Keratinocyte (primary cell): ENCODE measurements around the gene NCBP1. TPM values are rescaled to one million over a fixed set of nuclear protein-coding genes. Genes with fewer than 3 reads are reported as not detected.

Source experiments
- DNase-seq: peaks from one replicate; pipeline ENCODE4 v3.0.0-alpha.2; 2011; ENCODE audit warnings: low read depth, missing footprints, low spot score
- FAIRE-seq: peaks from 2 replicates; lab custom pipeline; 2011; peaks lifted over from hg19 to GRCh38; lab: Jason Lieb, UNC
- H2AFZ ChIP-seq: 2 replicates; pipeline ENCODE4 v1.6.0; 2012; ENCODE audit warnings: low read length, control low read depth, inconsistent platforms; ENCODE audit not compliant: control insufficient read depth
- H3K27ac ChIP-seq: 2 replicates; pipeline ENCODE4 v1.5.1; 2011; ENCODE audit warnings: low read length; ENCODE audit not compliant: control insufficient read depth, insufficient read depth
- H3K27me3 ChIP-seq: 3 replicates; pipeline ENCODE4 v1.6.0; 2011; ENCODE audit warnings: low read length; ENCODE audit not compliant: control insufficient read depth, insufficient read depth; ENCODE audit errors: extremely low read depth
- H3K36me3 ChIP-seq, 2 experiments: 2 replicates in 1 of 2; 3 replicates in 1 of 2; pipeline ENCODE4 v1.5.1; 2011; ENCODE audit warnings: low read length in 2 of 2, mild to moderate bottlenecking in 1 of 2; ENCODE audit not compliant: control insufficient read depth in 2 of 2, insufficient read depth in 2 of 2; ENCODE audit errors: extremely low read depth in 1 of 2
- H3K4me1 ChIP-seq: 3 replicates; pipeline ENCODE4 v1.5.1; 2011; ENCODE audit warnings: low read length; ENCODE audit not compliant: control insufficient read depth, insufficient read depth; ENCODE audit errors: extremely low read depth
- H3K4me2 ChIP-seq: 3 replicates; pipeline ENCODE4 v1.6.0; 2011; ENCODE audit warnings: low read depth, low read length; ENCODE audit not compliant: control insufficient read depth, insufficient read depth; ENCODE audit errors: extremely low read depth
- H3K4me3 ChIP-seq, 3 experiments: fragments of 200-600 bp in 1 of 3; sonication (generic) in 1 of 3; 2 replicates in 2 of 3; 3 replicates in 1 of 3; pipeline ENCODE4 v1.5.1; 2011 to 2016; ENCODE audit warnings: low read length in 3 of 3, mild to moderate bottlenecking in 3 of 3, control low read depth in 2 of 3, inconsistent platforms in 1 of 3, low read depth in 1 of 3, mixed read lengths in 1 of 3, mixed run types in 1 of 3, moderate library complexity in 1 of 3; ENCODE audit not compliant: control insufficient read depth in 2 of 3, insufficient read depth in 2 of 3; ENCODE audit errors: extremely low read depth in 1 of 3
- H3K79me2 ChIP-seq: 2 replicates; pipeline ENCODE4 v1.6.0; 2012; ENCODE audit warnings: low read length; ENCODE audit not compliant: control insufficient read depth, insufficient read depth
- H3K9ac ChIP-seq: 3 replicates; pipeline ENCODE4 v1.6.0; 2011; ENCODE audit warnings: low read length; ENCODE audit not compliant: control insufficient read depth, insufficient read depth; ENCODE audit errors: extremely low read depth
- H3K9me1 ChIP-seq: 3 replicates; pipeline ENCODE4 v1.6.0; 2011; ENCODE audit warnings: low read length; ENCODE audit not compliant: control insufficient read depth, insufficient read depth; ENCODE audit errors: extremely low read depth
- H3K9me3 ChIP-seq: 2 replicates; pipeline ENCODE4 v1.5.1; 2012; ENCODE audit warnings: low read depth, low read length; ENCODE audit not compliant: control insufficient read depth
- H4K20me1 ChIP-seq: 3 replicates; pipeline ENCODE4 v1.6.0; 2011; ENCODE audit warnings: low read length; ENCODE audit not compliant: control insufficient read depth, insufficient read depth; ENCODE audit errors: extremely low read depth
- EZH2 ChIP-seq: IDR thresholded peaks from one replicate; pipeline ENCODE4 v1.6.1; 2012; ENCODE audit warnings: inconsistent platforms, mild to moderate bottlenecking, low read length, moderate library complexity
- dilution Hi-C: fragments of 300-500 bp; cut with MboI; formaldehyde crosslinking; loops from one replicate; pipeline ENCODE4 v1.7.0; 2020; ENCODE audit warnings: low sequenced_read_pairs; ENCODE audit not compliant: extremely low pct_ligation_motif_present
- polyA plus RNA-seq, 5 experiments: library from polyadenylated mRNA; depleted of rRNA in 3 of 5; stranded (reverse) in 3 of 5; stranded (forward) in 1 of 5; unstranded in 1 of 5; fragments of >200 nt; gene quantifications; 1 replicate in 1 of 5; 2 replicates in 3 of 5; 3 replicates in 1 of 5; pipeline versions ENCODE4 v1.2.1 to v1.2.3, GENCODE V29; 2011 to 2012; ENCODE audit warnings: missing spikeins in 2 of 5, low read depth in 1 of 5, low replicate concordance in 1 of 5
- TF ChIP-seq, protein P1 (sequence below), 3 experiments: IDR thresholded peaks in 1 of 3; conservative IDR thresholded peaks in 1 of 3; optimal IDR thresholded peaks in 1 of 3; 2 replicates in 2 of 3; 3 replicates in 1 of 3; pipeline versions ENCODE3 to v1.5.1; 2011; ENCODE audit warnings: low read length in 3 of 3, mild to moderate bottlenecking in 3 of 3, moderate library complexity in 2 of 3, control low read depth in 1 of 3, inconsistent platforms in 1 of 3; ENCODE audit not compliant: insufficient read depth in 2 of 3; ENCODE audit errors: extremely low read depth in 1 of 3

NCBP1 gene
- polyA plus RNA-seq, 1 donor (not counting 4 experiments of a cell fraction or from before 2014, with no cell fraction given) = 38.6 TPM

DNA sequence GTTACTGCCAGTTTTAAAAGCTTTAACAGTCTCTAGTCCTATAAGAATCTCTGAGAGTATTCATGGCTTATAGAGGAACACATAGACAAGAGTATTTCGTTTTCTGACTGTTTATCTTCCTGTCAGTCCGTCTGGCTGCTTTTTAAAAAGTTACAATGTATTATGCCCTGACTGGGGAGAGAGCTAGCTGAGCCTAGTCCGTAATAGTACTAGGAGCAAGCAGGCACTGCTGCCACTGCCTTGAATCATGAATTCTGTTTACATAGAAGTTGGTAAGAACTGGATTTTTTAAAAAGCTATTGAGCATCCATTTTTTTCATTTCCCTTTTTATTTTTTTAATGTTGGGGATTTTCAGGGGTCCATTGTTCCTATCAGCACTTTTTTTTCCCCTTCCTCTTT, 37.0 kb downstream of the NCBP1 start:
- H3K79me2 ChIP-seq = no peaks in the 10 kb centered on the region
- H3K9me3 ChIP-seq = no peaks in the 10 kb centered on the region
- H3K4me1 ChIP-seq = no peaks in the 10 kb centered on the region
- no peak overlapping the region for H3K4me3 ChIP-seq
- H3K27ac ChIP-seq = no peak overlapping the region
- H3K4me2 ChIP-seq = no peak overlapping the region
- peaks cover 22 to 52% of the 10 kb centered on the region in 2 experiments for H3K36me3 ChIP-seq
- H2AFZ ChIP-seq = no peak overlapping the region
- H4K20me1 ChIP-seq = peaks cover 2% of the 10 kb centered on the region
- TF ChIP-seq, protein P1, sequence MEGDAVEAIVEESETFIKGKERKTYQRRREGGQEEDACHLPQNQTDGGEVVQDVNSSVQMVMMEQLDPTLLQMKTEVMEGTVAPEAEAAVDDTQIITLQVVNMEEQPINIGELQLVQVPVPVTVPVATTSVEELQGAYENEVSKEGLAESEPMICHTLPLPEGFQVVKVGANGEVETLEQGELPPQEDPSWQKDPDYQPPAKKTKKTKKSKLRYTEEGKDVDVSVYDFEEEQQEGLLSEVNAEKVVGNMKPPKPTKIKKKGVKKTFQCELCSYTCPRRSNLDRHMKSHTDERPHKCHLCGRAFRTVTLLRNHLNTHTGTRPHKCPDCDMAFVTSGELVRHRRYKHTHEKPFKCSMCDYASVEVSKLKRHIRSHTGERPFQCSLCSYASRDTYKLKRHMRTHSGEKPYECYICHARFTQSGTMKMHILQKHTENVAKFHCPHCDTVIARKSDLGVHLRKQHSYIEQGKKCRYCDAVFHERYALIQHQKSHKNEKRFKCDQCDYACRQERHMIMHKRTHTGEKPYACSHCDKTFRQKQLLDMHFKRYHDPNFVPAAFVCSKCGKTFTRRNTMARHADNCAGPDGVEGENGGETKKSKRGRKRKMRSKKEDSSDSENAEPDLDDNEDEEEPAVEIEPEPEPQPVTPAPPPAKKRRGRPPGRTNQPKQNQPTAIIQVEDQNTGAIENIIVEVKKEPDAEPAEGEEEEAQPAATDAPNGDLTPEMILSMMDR (optimal IDR thresholded peaks at IDR 0.05 in 1 of 3, IDR thresholded peaks at IDR 0.05 in 1 of 3, conservative IDR thresholded peaks at IDR 0.05 in 1 of 3; ENCODE audit: extremely low read depth in 1 of 3, insufficient read depth in 2 of 3, low read length in 3 of 3) = no peak
- no peak for TF ChIP-seq EZH2
- FAIRE-seq (no peak), DNase-seq (no peak)
- H3K9ac ChIP-seq = no peak overlapping the region
- dilution Hi-C loops = no loop called here
- H3K27me3 ChIP-seq = no peaks in the 10 kb centered on the region
- no peaks in the 10 kb centered on the region for H3K9me1 ChIP-seq

DNA sequence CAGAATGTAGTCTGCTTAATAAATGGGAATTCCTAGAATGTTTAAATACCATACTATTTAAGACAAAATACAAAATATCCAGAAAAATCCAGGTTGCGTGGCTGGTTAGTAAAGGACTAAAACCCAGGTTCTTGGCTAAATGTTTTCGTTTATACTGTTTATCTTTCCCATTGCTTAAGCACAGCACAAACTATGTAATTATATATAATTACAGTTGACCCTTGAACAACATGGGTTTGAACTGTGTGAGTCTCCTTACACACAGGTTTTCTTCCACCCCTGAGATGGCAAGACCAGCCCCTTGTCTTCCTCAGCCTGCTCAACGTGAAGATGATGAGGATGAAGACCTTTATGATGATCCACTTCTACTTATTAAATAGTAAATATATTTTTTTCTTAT, 38.8 kb downstream of the NCBP1 start:
- Histone ChIP-seq H3K9ac (no peak overlapping the region), H3K4me3 (no peak overlapping the region), H3K9me1 (no peaks in the 10 kb centered on the region), H3K79me2 (no peaks in the 10 kb centered on the region), H3K4me1 (no peaks in the 10 kb centered on the region), H2AFZ (no peak overlapping the region), H3K36me3 (peaks cover 22 to 52% of the 10 kb centered on the region in 2 experiments), H3K9me3 (no peaks in the 10 kb centered on the region), H3K4me2 (no peak overlapping the region), H4K20me1 (peaks cover 2% of the 10 kb centered on the region), H3K27ac (no peak overlapping the region), H3K27me3 (no peaks in the 10 kb centered on the region)
- TF ChIP-seq EZH2 = no peak
- TF ChIP-seq, protein P1 (optimal IDR thresholded peaks at IDR 0.05 in 1 of 3, IDR thresholded peaks at IDR 0.05 in 1 of 3, conservative IDR thresholded peaks at IDR 0.05 in 1 of 3; ENCODE audit: extremely low read depth in 1 of 3, insufficient read depth in 2 of 3, low read length in 3 of 3) = no peak
- FAIRE-seq = no peak
- DNase-seq = no peak
- dilution Hi-C loops = no loop called here
